ENCODE results near the gene IFI6. TPM values are rescaled to one million over a fixed set of nuclear protein-coding genes. Genes with fewer than 3 reads are reported as not detected.

The IFI6 gene
- total and polyA plus RNA-seq, 2 experiments from 2014 or later, result 31.9 to 50.2 TPM

DNA sequence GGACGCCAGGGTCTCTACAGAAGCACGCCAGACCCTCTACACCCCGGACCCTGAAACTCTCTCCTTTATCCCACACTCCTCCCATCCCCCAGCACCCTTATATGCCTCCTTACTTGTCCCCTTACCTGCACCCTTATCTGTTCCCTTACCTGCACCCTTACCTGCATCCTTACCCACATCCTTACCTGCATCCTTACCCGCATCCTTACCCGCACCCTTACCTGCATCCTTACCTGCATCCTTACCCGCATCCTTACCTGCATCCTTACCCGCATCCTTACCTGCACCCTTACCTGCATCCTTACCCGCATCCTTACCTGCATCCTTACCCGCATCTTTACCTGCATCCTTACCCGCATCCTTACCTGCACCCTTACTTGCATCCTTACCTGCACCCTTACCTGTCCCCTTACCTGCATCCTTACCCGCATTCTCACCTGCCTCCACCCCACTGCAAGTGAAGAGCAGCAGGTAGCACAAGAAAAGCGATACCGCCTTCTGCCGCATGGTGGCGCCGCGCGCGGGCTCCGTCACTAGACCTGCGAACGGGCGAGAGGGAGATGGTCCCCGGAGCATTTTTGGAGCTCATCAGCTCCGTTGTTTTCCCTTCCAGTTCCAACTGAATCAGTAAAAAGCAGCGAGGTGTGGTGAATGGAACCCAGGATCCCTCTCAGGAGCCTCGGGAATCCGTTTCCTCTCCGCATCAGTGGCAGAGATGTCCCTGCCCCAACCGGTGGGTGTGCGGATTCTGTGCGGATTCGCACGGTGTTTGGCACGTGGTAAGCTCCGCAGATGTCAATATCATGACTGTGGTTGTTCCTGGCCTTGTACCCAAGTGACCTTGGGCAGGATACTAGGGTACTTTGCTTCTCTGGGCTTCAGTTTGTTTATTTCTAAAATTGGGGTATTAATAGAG is 2.9 kb downstream of the IFI6 start:
- Histone ChIP-seq H3K79me2 (ENCODE audit: insufficient read depth) (no peaks in the 10 kb centered on the region), H3K9ac (peak overlapping the region; percentile 39), H3F3A (ENCODE audit: insufficient read depth) (peaks cover 19% of the 10 kb centered on the region), H3K9me2 (ENCODE audit: insufficient read depth) (no peaks in the 10 kb centered on the region), H3K36me3 (ENCODE audit: low read depth) (no peaks in the 10 kb centered on the region), H4K20me1 (ENCODE audit: insufficient read depth) (no peaks in the 10 kb centered on the region), H3K27ac (no peak overlapping the region), H3K4me3 (peak overlapping the region; percentile 66), H2AFZ (peak overlapping the region; percentile 93), H3K27me3 (replicated peaks; ENCODE audit: insufficient read depth) (no peaks in the 10 kb centered on the region), H3K4me1 (ENCODE audit: insufficient read depth) (peaks cover 12% of the 10 kb centered on the region), H3K9me3 (ENCODE audit: low read depth) (no peaks in the 10 kb centered on the region), H3K4me2 (ENCODE audit: unreplicated experiment) (peak overlapping the region; percentile 75)
- WGBS, 2 experiments (ENCODE audit: low coverage in 1 of 2, low lambda C conversion rate in 2 of 2, missing lambda C conversion rate in 2 of 2), result 9 to 11% methylated on average over 36 of the region's 36 CpGs
- DNase-seq, result peak; percentile 64
- in situ Hi-C loops (cut with MboI), result loop anchor here (5.0 kb wide), 1 partner anchor 62 kb away; no protein-coding TSS in a partner anchor
- no peak for TF ChIP-seq EZH2 (IDR thresholded peaks at IDR 0.05; ENCODE audit: insufficient read depth, poor library complexity, severe bottlenecking)
- TF ChIP-seq EZH2phosphoT487 (IDR thresholded peaks at IDR 0.05; ENCODE audit: insufficient read depth, low read depth), result no peak

DNA sequence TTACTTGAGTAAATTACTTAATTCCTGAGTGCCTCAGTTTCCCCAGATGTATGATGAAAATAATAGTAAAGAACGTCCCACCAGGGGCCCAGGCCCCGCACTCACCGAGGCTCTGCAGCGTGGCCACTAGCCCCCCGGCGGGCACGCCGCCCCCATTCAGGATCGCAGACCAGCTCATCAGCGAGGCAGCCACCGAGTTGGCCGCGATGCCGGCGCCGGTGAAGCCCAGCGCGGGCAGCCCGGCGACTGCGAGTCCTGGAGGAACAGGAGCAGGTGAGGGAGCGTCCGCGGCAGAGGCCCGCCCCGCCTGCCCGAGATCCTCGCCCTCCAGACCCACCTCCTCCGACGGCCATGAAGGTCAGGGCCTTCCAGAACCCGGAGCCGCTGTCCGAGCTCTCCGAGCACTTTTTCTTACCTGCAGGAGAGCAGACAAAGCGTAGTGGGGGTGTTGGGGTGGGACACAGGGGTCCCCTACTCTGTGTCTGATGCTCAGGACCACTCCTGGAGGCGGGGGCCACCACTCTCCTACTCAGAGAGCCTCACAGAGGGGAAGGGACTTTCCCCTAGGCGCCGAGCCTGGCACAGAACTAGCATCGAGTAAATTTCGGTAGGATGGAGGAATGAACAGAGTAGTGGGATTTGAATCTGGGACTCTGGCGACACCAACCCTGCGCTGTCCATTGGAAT is 3.7 kb downstream of the IFI6 start:
- no peak for DNase-seq
- no peak overlapping the region for H3K4me3 ChIP-seq
- in situ Hi-C loops (cut with MboI), result loop anchor here (5.0 kb wide), 1 partner anchor 61 kb away; no protein-coding TSS in a partner anchor
- TF ChIP-seq EZH2phosphoT487 (IDR thresholded peaks at IDR 0.05; ENCODE audit: insufficient read depth, low read depth) (no peak), EZH2 (IDR thresholded peaks at IDR 0.05; ENCODE audit: insufficient read depth, poor library complexity, severe bottlenecking) (no peak)
- no peak overlapping the region for H3K4me2 ChIP-seq (ENCODE audit: unreplicated experiment)
- H3K9me2 ChIP-seq (ENCODE audit: insufficient read depth), result no peaks in the 10 kb centered on the region
- no peaks in the 10 kb centered on the region for H3K79me2 ChIP-seq (ENCODE audit: insufficient read depth)
- H4K20me1 ChIP-seq (ENCODE audit: insufficient read depth), result no peaks in the 10 kb centered on the region
- no peak overlapping the region for H2AFZ ChIP-seq
- no peaks in the 10 kb centered on the region for H3K36me3 ChIP-seq (ENCODE audit: low read depth)
- H3F3A ChIP-seq (ENCODE audit: insufficient read depth), result peaks cover 17% of the 10 kb centered on the region
- WGBS, 2 experiments (ENCODE audit: low coverage in 1 of 2, low lambda C conversion rate in 2 of 2, missing lambda C conversion rate in 2 of 2), result 84 to 92% methylated on average over 32 to 42 of the region's 42 CpGs
- peaks cover 12% of the 10 kb centered on the region for H3K4me1 ChIP-seq (ENCODE audit: insufficient read depth)
- H3K27me3 ChIP-seq (replicated peaks; ENCODE audit: insufficient read depth), result no peaks in the 10 kb centered on the region
- H3K9ac ChIP-seq, result no peak overlapping the region
- no peak overlapping the region for H3K27ac ChIP-seq
- H3K9me3 ChIP-seq (ENCODE audit: low read depth), result no peaks in the 10 kb centered on the region

DNA sequence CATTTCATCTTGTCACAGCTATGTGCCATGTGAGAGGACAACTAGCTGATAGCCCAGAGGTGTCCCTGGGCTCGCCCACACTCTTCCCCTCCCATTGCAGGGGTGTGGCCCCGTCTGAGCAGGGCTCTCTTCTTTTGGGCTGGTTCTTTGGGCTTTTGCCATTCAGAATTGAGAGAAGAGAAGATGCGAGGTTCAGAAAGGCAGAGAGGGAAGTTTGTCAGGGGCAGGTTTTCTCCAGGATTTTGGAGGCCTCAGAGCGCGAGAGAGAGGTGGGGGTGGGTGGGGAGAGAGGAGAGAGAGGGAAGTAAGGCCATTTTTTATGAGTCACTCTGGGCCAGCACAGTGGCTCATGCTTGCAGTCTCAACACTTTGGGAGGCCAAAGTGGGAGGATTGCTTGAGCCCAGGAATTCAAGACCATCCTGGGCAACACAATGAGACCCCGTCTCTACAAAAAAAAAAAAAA is 5.2 kb downstream of the IFI6 start:
- Histone ChIP-seq H3K9me3 (ENCODE audit: low read depth) (no peaks in the 10 kb centered on the region), H3K9ac (no peak overlapping the region), H3K27me3 (replicated peaks; ENCODE audit: insufficient read depth) (no peaks in the 10 kb centered on the region), H3K79me2 (ENCODE audit: insufficient read depth) (no peaks in the 10 kb centered on the region), H3K27ac (no peak overlapping the region), H3F3A (ENCODE audit: insufficient read depth) (peaks cover 5% of the 10 kb centered on the region), H3K4me2 (ENCODE audit: unreplicated experiment) (no peak overlapping the region), H3K9me2 (ENCODE audit: insufficient read depth) (no peaks in the 10 kb centered on the region), H4K20me1 (ENCODE audit: insufficient read depth) (no peaks in the 10 kb centered on the region), H3K36me3 (ENCODE audit: low read depth) (no peaks in the 10 kb centered on the region), H2AFZ (no peak overlapping the region), H3K4me3 (no peak overlapping the region), H3K4me1 (ENCODE audit: insufficient read depth) (peaks cover 4% of the 10 kb centered on the region; the same call in 1 of the 2 replicates)
- 58 to 63% methylated on average over 6 of the region's 6 CpGs for whole genome bisulfite sequencing, 2 experiments (ENCODE audit: low coverage in 1 of 2, low lambda C conversion rate in 2 of 2, missing lambda C conversion rate in 2 of 2)
- in situ Hi-C loops (cut with MboI), result loop anchor here (5.0 kb wide), 1 partner anchor 60 kb away; no protein-coding TSS in a partner anchor
- TF ChIP-seq EZH2 (IDR thresholded peaks at IDR 0.05; ENCODE audit: insufficient read depth, poor library complexity, severe bottlenecking) (no peak), EZH2phosphoT487 (IDR thresholded peaks at IDR 0.05; ENCODE audit: insufficient read depth, low read depth) (no peak)
- DNase-seq, result peak; percentile 23

DNA sequence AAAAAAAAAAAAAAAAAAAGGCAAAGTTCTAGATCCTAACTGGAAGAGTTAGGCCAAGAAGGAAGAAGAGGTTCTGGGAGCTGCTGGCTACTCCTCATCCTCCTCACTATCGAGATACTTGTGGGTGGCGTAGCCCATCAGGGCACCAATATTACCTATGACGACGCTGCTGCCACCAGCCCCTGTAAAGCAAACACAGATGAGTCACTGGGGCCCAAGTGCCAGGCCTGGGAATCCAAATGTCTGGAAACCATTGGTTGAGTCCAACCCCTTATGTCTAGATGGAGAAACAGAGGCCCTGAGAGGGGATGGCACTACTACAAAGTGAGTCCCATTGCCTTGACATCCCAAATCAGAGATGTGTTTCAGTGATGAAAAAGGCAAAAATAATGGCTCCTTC is 5.7 kb downstream of the IFI6 start:
- Histone ChIP-seq H3K9me3 (ENCODE audit: low read depth) (no peaks in the 10 kb centered on the region), H3K4me1 (ENCODE audit: insufficient read depth) (no peaks in the 10 kb centered on the region), H3K79me2 (ENCODE audit: insufficient read depth) (no peaks in the 10 kb centered on the region), H3K4me2 (ENCODE audit: unreplicated experiment) (no peak overlapping the region), H3F3A (ENCODE audit: insufficient read depth) (no peaks in the 10 kb centered on the region), H3K9ac (no peak overlapping the region), H4K20me1 (ENCODE audit: insufficient read depth) (no peaks in the 10 kb centered on the region), H3K4me3 (no peak overlapping the region), H2AFZ (no peak overlapping the region), H3K9me2 (ENCODE audit: insufficient read depth) (no peaks in the 10 kb centered on the region), H3K36me3 (ENCODE audit: low read depth) (no peaks in the 10 kb centered on the region), H3K27me3 (replicated peaks; ENCODE audit: insufficient read depth) (no peaks in the 10 kb centered on the region), H3K27ac (no peak overlapping the region)
- in situ Hi-C loops (cut with MboI), result loop anchor here (5.0 kb wide), 1 partner anchor 59 kb away; no protein-coding TSS in a partner anchor
- TF ChIP-seq EZH2 (IDR thresholded peaks at IDR 0.05; ENCODE audit: insufficient read depth, poor library complexity, severe bottlenecking) (no peak), EZH2phosphoT487 (IDR thresholded peaks at IDR 0.05; ENCODE audit: insufficient read depth, low read depth) (no peak)
- no peak for DNase-seq
- WGBS, 2 experiments (ENCODE audit: low coverage in 1 of 2, low lambda C conversion rate in 2 of 2, missing lambda C conversion rate in 2 of 2), result 81 to 87% methylated on average over 4 of the region's 4 CpGs
